Activated CD4-positive, alpha-beta T cell treated with anti-CD3 and anti-CD28 coated beads for 24 hours (primary cell): Measurements from ENCODE around the gene CLP1.

Source experiments
- DNase-seq, 2 donors: peaks; one replicate each; pipeline ENCODE4 v3.0.0-alpha.2; 2020; ENCODE audit warnings: low read depth in 2 of 2

CLP1 gene

GRCh38 chr11:57657194-57658022 lies at the start of gene CLP1:
TSS of gene CLP1 (plus strand) at chr11:57657762. CDS start at chr11:57659477, 1,715 bp downstream.
- DNase-seq = peak; percentile 98 to 99

- DNase-seq = no peak
Observed at GRCh38 chr11:57610170-57610569, 47.4 kb upstream of the CLP1 start.

GRCh38 chr11:57614234-57614772 lies 43.3 kb upstream of the CLP1 start:
- no peak for DNase-seq

GRCh38 chr11:57615308-57615707 lies 42.3 kb upstream of the CLP1 start:
- DNase-seq = no peak

GRCh38 chr11:57616595-57616994 lies 41.0 kb upstream of the CLP1 start:
- DNase-seq = no peak

- DNase-seq = no peak
Observed at GRCh38 chr11:57618438-57618837, 39.1 kb upstream of the CLP1 start.

GRCh38 chr11:57619331-57619730 lies 38.2 kb upstream of the CLP1 start:
- no peak for DNase-seq

GRCh38 chr11:57620467-57620866 lies 37.1 kb upstream of the CLP1 start:
- DNase-seq = no peak

GRCh38 chr11:57622263-57622662 lies 35.3 kb upstream of the CLP1 start:
- DNase-seq = no peak

GRCh38 chr11:57624864-57625263 lies 32.7 kb upstream of the CLP1 start:
- DNase-seq = no peak

- DNase-seq = no peak
Observed at GRCh38 chr11:57626895-57627294, 30.7 kb upstream of the CLP1 start.

GRCh38 chr11:57630171-57630570 lies 27.4 kb upstream of the CLP1 start:
- DNase-seq = no peak

- DNase-seq = no peak
Observed at GRCh38 chr11:57632116-57632515, 25.4 kb upstream of the CLP1 start.

GRCh38 chr11:57633394-57634070 lies 24.0 kb upstream of the CLP1 start:
- DNase-seq = no peak

- DNase-seq = no peak
Observed at GRCh38 chr11:57634311-57634710, 23.3 kb upstream of the CLP1 start.

GRCh38 chr11:57635246-57635645 lies 22.3 kb upstream of the CLP1 start:
- no peak for DNase-seq

GRCh38 chr11:57637626-57638004 lies 19.9 kb upstream of the CLP1 start:
- DNase-seq = no peak

- no peak for DNase-seq
Observed at GRCh38 chr11:57638005-57638781, 19.4 kb upstream of the CLP1 start.

- no peak for DNase-seq
Observed at GRCh38 chr11:57638811-57639320, 18.7 kb upstream of the CLP1 start.

GRCh38 chr11:57639321-57640067 lies 18.1 kb upstream of the CLP1 start:
- DNase-seq = no peak

GRCh38 chr11:57640068-57640800 lies 17.3 kb upstream of the CLP1 start:
- DNase-seq = no peak
